K562 (cell line): ENCODE results near the gene RBFOX2. TPM values are rescaled to one million over a fixed set of nuclear protein-coding genes. Genes with fewer than 3 reads are reported as not detected.
A peak's percentile ranks its signal among the peaks of the same experiment; 100 is the strongest.

Experiments used
- EGR1 ChIP-seq: fragments of 450-650 bp; conservative IDR thresholded peaks from 2 replicates; pipeline ENCODE4 v1.6.1; 2017; ENCODE audit warnings: mild to moderate bottlenecking
- FOXK1 ChIP-seq: sonication (generic); formaldehyde crosslinking; IDR thresholded peaks from 2 replicates; pipeline ENCODE4 v1.8.0; 2022; ENCODE audit warnings: missing genetic modification reagents, mild to moderate bottlenecking, borderline replicate concordance
- GATAD2B ChIP-seq: fragments of 450-650 bp; IDR thresholded peaks from 2 replicates; pipeline ENCODE4 v1.6.1; 2017; ENCODE audit warnings: mild to moderate bottlenecking, borderline replicate concordance
- HDAC8 ChIP-seq: fragments of 450-650 bp; IDR thresholded peaks from 2 replicates; pipeline ENCODE4 v1.6.1; 2016; ENCODE audit warnings: mild to moderate bottlenecking, missing genetic modification characterization, moderate library complexity, missing compliant biosample characterization
- HMG20A ChIP-seq: fragments of 450-650 bp; formaldehyde crosslinking; conservative IDR thresholded peaks from 2 replicates; pipeline ENCODE4 v1.4.0; 2020; ENCODE audit warnings: mild to moderate bottlenecking, mixed read lengths
- HNRNPK ChIP-seq: fragments of 200-400 bp; formaldehyde crosslinking; IDR thresholded peaks from one replicate; pipeline ENCODE4 v1.6.1; 2018; ENCODE audit warnings: mild to moderate bottlenecking, low read depth, low read length; ENCODE audit not compliant: poor library complexity, severe bottlenecking
- KLF13 ChIP-seq: fragments of 450-650 bp; IDR thresholded peaks from 2 replicates; pipeline ENCODE4 v1.6.1; 2016; ENCODE audit warnings: missing genetic modification characterization, low read depth, mild to moderate bottlenecking, missing compliant biosample characterization, moderate library complexity, borderline replicate concordance
- NFE2 ChIP-seq: IDR thresholded peaks from 2 replicates; pipeline ENCODE4 v1.6.1; 2014; ENCODE audit warnings: antibody characterized with exemption, low read depth
- POLR2G ChIP-seq: fragments of 200-400 bp; formaldehyde crosslinking; IDR thresholded peaks from 2 replicates; pipeline ENCODE4 v1.6.1; 2017; ENCODE audit warnings: low read depth, mild to moderate bottlenecking, antibody characterized with exemption, low read length, moderate library complexity
- RBM34 ChIP-seq: fragments of 200-400 bp; formaldehyde crosslinking; IDR thresholded peaks from 2 replicates; pipeline ENCODE4 v1.6.1; 2018; ENCODE audit warnings: low read length, borderline replicate concordance; ENCODE audit not compliant: insufficient read depth
- SIX5 ChIP-seq, 2 experiments: IDR thresholded peaks; 2 replicates each; pipeline ENCODE4 v1.6.1; 2011; ENCODE audit warnings: low read length in 2 of 2, borderline replicate concordance in 1 of 2, low read depth in 1 of 2, mild to moderate bottlenecking in 1 of 2, moderate library complexity in 1 of 2; ENCODE audit not compliant: insufficient read depth in 1 of 2
- ZFP1 ChIP-seq: fragments of 450-650 bp; formaldehyde crosslinking; IDR thresholded peaks from 2 replicates; pipeline ENCODE4 v1.4.0; 2020; ENCODE audit warnings: mild to moderate bottlenecking, mixed read lengths
- ZNF175 ChIP-seq: fragments of 200-800 bp; sonication (Bioruptor generic); IDR thresholded peaks from 2 replicates; pipeline ENCODE4 v1.6.1; 2016; ENCODE audit warnings: low read depth, mild to moderate bottlenecking, missing genetic modification characterization, missing compliant biosample characterization
- ZNF224 ChIP-seq: sonication (generic); formaldehyde crosslinking; IDR thresholded peaks from 2 replicates; pipeline ENCODE4 v1.8.0; 2022; ENCODE audit warnings: mild to moderate bottlenecking, missing genetic modification reagents
- polyA plus RNA-seq, 8 experiments: library from polyadenylated mRNA; depleted of rRNA in 4 of 8; stranded (reverse) in 5 of 8; unstranded in 3 of 8; fragments of >200 nt; fragmentation: Nextera tagmentation in 2 of 8; fragmentation: Illumina TruSeq in 1 of 8; extraction: Ambion mirVana in 2 of 8; extraction: Trizol in 1 of 8; gene quantifications; 2 replicates each; pipeline versions ENCODE4 v1.2.1 to v1.2.3, GENCODE V29; 2011 to 2014; ENCODE audit warnings: inconsistent platforms in 1 of 8, missing spikeins in 1 of 8
- total RNA-seq, 7 experiments: library from RNA; depleted of rRNA in 6 of 7; stranded (reverse); fragments of >200 nt in 6 of 7; fragmentation: Illumina TruSeq in 2 of 7; extraction: Trizol in 2 of 7; gene quantifications; 2 replicates each; pipeline versions ENCODE4 v1.2.1 to v1.2.3, GENCODE V29; 2011 to 2021; ENCODE audit warnings: low replicate concordance in 1 of 7
- TF ChIP-seq, protein P1 (sequence below): sonication (generic); formaldehyde crosslinking; IDR thresholded peaks from 2 replicates; pipeline ENCODE4 v1.8.0; 2023; ENCODE audit warnings: mild to moderate bottlenecking, missing genetic modification reagents
- TF ChIP-seq, protein P2 (sequence below): sonication (generic); formaldehyde crosslinking; IDR thresholded peaks from 2 replicates; pipeline ENCODE4 v1.9.0; 2022; ENCODE audit warnings: mild to moderate bottlenecking, missing genetic modification reagents
- TF ChIP-seq, protein P3 (sequence below): fragments of 450-650 bp; conservative IDR thresholded peaks from 2 replicates; pipeline ENCODE4 v1.6.1; 2016; ENCODE audit warnings: missing genetic modification characterization, low read depth, mild to moderate bottlenecking, control low read depth, missing compliant biosample characterization

RBFOX2 gene
- total and polyA plus RNA-seq, 9 of the 15 experiments (the other 6 are each of a cell fraction or from before 2014, with no cell fraction given) = 5.8 to 24.8 (median 14.2) TPM

DNA sequence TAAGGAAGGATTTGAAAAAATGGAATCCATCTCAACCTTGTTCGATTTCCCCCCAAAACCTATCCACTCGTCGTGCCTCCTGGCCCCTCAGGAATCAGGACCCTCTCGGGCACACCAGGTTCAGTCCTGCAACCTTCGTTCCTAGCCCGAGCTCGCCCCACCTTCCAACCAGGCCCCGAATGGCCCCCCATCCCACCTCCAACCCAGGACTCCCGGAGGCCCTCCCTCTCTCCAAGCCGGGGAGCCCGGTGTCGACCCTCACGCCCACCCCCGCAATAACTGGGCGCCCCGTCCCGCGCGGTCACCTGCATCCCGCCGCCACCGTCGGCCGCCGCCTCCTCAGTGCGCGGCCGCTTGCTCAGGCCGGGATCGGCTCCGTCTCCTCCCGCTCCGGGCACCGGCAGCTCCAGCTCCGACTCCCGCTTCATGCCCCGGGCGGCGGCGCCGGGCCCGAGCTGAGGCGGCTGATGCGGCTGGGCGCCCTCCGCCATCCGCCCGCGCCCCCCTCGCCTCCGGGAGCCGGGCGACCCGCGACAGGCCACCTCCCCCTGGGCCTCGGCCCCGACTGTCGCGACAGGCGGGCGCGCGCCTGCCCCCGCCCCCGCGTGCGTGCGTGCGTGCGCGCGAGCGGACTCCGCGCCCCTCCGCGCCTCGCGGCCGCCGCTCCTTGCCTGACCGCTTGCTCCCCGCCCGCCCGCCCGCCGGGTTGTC is 534 bp downstream of the RBFOX2 start (continued):
- TF ChIP-seq, protein P1, sequence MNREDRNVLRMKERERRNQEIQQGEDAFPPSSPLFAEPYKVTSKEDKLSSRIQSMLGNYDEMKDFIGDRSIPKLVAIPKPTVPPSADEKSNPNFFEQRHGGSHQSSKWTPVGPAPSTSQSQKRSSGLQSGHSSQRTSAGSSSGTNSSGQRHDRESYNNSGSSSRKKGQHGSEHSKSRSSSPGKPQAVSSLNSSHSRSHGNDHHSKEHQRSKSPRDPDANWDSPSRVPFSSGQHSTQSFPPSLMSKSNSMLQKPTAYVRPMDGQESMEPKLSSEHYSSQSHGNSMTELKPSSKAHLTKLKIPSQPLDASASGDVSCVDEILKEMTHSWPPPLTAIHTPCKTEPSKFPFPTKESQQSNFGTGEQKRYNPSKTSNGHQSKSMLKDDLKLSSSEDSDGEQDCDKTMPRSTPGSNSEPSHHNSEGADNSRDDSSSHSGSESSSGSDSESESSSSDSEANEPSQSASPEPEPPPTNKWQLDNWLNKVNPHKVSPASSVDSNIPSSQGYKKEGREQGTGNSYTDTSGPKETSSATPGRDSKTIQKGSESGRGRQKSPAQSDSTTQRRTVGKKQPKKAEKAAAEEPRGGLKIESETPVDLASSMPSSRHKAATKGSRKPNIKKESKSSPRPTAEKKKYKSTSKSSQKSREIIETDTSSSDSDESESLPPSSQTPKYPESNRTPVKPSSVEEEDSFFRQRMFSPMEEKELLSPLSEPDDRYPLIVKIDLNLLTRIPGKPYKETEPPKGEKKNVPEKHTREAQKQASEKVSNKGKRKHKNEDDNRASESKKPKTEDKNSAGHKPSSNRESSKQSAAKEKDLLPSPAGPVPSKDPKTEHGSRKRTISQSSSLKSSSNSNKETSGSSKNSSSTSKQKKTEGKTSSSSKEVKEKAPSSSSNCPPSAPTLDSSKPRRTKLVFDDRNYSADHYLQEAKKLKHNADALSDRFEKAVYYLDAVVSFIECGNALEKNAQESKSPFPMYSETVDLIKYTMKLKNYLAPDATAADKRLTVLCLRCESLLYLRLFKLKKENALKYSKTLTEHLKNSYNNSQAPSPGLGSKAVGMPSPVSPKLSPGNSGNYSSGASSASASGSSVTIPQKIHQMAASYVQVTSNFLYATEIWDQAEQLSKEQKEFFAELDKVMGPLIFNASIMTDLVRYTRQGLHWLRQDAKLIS (CRISPR knock-in tag) = no peak
- TF ChIP-seq POLR2G (no peak), ZNF175 (CRISPR knock-in tag) (no peak), HMG20A (no peak), RBM34 (no peak), GATAD2B (peak; percentile 60; the same call in 1 of the 2 replicates), EGR1 (peak; percentile 49; the same call in 1 of the 2 replicates), KLF13 (no peak), NFE2 (no peak), HNRNPK (no peak), FOXK1 (CRISPR knock-in tag) (no peak), SIX5 (IDR thresholded peaks at IDR 0.05; ENCODE audit: borderline replicate concordance in 1 of 2, insufficient read depth in 1 of 2, low read depth in 1 of 2, low read length in 2 of 2) (no peak), ZNF224 (CRISPR knock-in tag) (no peak), ZFP1 (CRISPR knock-in tag) (no peak), HDAC8 (tag) (no peak)
- TF ChIP-seq, protein P2, sequence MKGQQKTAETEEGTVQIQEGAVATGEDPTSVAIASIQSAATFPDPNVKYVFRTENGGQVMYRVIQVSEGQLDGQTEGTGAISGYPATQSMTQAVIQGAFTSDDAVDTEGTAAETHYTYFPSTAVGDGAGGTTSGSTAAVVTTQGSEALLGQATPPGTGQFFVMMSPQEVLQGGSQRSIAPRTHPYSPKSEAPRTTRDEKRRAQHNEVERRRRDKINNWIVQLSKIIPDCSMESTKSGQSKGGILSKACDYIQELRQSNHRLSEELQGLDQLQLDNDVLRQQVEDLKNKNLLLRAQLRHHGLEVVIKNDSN (CRISPR knock-in tag) = no peak
- TF ChIP-seq, protein P3, sequence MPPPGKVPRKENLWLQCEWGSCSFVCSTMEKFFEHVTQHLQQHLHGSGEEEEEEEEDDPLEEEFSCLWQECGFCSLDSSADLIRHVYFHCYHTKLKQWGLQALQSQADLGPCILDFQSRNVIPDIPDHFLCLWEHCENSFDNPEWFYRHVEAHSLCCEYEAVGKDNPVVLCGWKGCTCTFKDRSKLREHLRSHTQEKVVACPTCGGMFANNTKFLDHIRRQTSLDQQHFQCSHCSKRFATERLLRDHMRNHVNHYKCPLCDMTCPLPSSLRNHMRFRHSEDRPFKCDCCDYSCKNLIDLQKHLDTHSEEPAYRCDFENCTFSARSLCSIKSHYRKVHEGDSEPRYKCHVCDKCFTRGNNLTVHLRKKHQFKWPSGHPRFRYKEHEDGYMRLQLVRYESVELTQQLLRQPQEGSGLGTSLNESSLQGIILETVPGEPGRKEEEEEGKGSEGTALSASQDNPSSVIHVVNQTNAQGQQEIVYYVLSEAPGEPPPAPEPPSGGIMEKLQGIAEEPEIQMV (tag) = no peak
